ENCODE measurements around the gene FOCAD.
"Not testable (repeated sequence)": the region's sequence is repeated elsewhere in the genome, so short reads cannot be mapped to it uniquely, and the experiment has no call there.

FOCAD gene

GRCh38 chr9:20884985-20885593 is 201.0 kb downstream of the FOCAD start:
- peak; percentile 93 for FAIRE-seq

- no peak for FAIRE-seq
Measured at GRCh38 chr9:20898885-20899554, 215.0 kb downstream of the FOCAD start.

GRCh38 chr9:20903212-20903611 is 219.2 kb downstream of the FOCAD start:
- FAIRE-seq, result no peak

- no peak for FAIRE-seq
Measured at GRCh38 chr9:20904995-20905394, 220.9 kb downstream of the FOCAD start.

- FAIRE-seq, result peak; percentile 38
Measured at GRCh38 chr9:20906326-20906725, 222.3 kb downstream of the FOCAD start.

GRCh38 chr9:20908461-20908860 is 224.4 kb downstream of the FOCAD start:
- FAIRE-seq, result no peak

- FAIRE-seq, result no peak
Measured at GRCh38 chr9:20914556-20914955, 230.5 kb downstream of the FOCAD start.

- FAIRE-seq, result no peak
Measured at GRCh38 chr9:20921362-20921761, 237.3 kb downstream of the FOCAD start.

GRCh38 chr9:20925256-20926045 is 241.4 kb downstream of the FOCAD start:
- FAIRE-seq, result no peak

- FAIRE-seq, result no peak
Measured at GRCh38 chr9:20929276-20929675, 245.2 kb downstream of the FOCAD start.

- FAIRE-seq, result no peak
Measured at GRCh38 chr9:20930836-20931235, 246.8 kb downstream of the FOCAD start.

GRCh38 chr9:20940447-20941173 is 256.6 kb downstream of the FOCAD start:
- no peak for FAIRE-seq

GRCh38 chr9:20941174-20941690 is 257.2 kb downstream of the FOCAD start:
- peak; percentile 96 for FAIRE-seq

GRCh38 chr9:20944507-20944906 is 260.4 kb downstream of the FOCAD start:
- FAIRE-seq, result no peak

- FAIRE-seq, result no peak
Measured at GRCh38 chr9:20945269-20945668, 261.2 kb downstream of the FOCAD start.

GRCh38 chr9:20945856-20946255 is 261.8 kb downstream of the FOCAD start:
- no peak for FAIRE-seq

GRCh38 chr9:20948703-20949102 is 264.6 kb downstream of the FOCAD start:
- no peak for FAIRE-seq

- no peak for FAIRE-seq
Measured at GRCh38 chr9:20950707-20951106, 266.6 kb downstream of the FOCAD start.

- no peak for FAIRE-seq
Measured at GRCh38 chr9:20962536-20963225, 278.6 kb downstream of the FOCAD start.

- FAIRE-seq, result no peak
Measured at GRCh38 chr9:20972684-20973083, 288.6 kb downstream of the FOCAD start.

- not testable (repeated sequence) for FAIRE-seq
Measured at GRCh38 chr9:20973246-20973947, 289.3 kb downstream of the FOCAD start.

Measured in islet of Langerhans (tissue), 1 donor.